ENCODE results near the gene QRFPR.

- TF ChIP-seq CTCF (optimal IDR thresholded peaks at IDR 0.05 in 1 of 3, IDR thresholded peaks at IDR 0.05 in 1 of 3, conservative IDR thresholded peaks at IDR 0.05 in 1 of 3; ENCODE audit: extremely low read depth in 1 of 3, insufficient read depth in 2 of 3, low read length in 3 of 3) (no peak), EZH2 (IDR thresholded peaks at IDR 0.05; ENCODE audit: low read length) (no peak)
These were observed 1.5 kb downstream of the QRFPR start for GRCh38 chr4:121379276-121379675.
